Panc1 (cell line): ENCODE results near the gene HTRA3. TPM values are rescaled to one million over a fixed set of nuclear protein-coding genes. Genes with fewer than 3 reads are reported as not detected.

Experiments
- ATAC-seq: fragments of 200-7000 bp; cut with Tn5 transposase; 2 replicates; pipeline ENCODE4 v1.9.1; 2020; ENCODE audit warnings: mild to moderate bottlenecking, moderate library complexity
- BruUV-seq: library from RNA; stranded (reverse); fragments of 400-500 nt; replicated peaks from 2 replicates; lab custom pipeline; 2021; lab: Mats Ljungman, UMichigan
- CTCF ChIA-PET: fragments of 300-600 bp; sonication (Branson Sonifier 250); formaldehyde crosslinking; loops from one replicate; lab custom pipeline; 2022; ENCODE audit warnings: antibody characterized with exemption; lab: Charles Lee
- POLR2A ChIA-PET: fragments of 300-600 bp; sonication (Branson Sonifier 250); formaldehyde crosslinking; loops from one replicate; lab custom pipeline; 2022; ENCODE audit warnings: antibody characterized with exemption; lab: Charles Lee
- DNase-seq: peaks from one replicate; pipeline ENCODE4 v3.0.0-alpha.2; 2010; ENCODE audit warnings: low read depth, low spot score
- H3K27ac ChIP-seq: 2 replicates; pipeline ENCODE4 v1.5.1; 2011; ENCODE audit warnings: mild to moderate bottlenecking, low read length, inconsistent platforms
- H3K27me3 ChIP-seq: fragments of 200-500 bp; sonication (Bioruptor generic); 2 replicates; pipeline ENCODE4 v1.6.0; 2014; ENCODE audit warnings: low read length, inconsistent platforms; ENCODE audit not compliant: control insufficient read depth, insufficient read depth
- H3K36me3 ChIP-seq: fragments of 200-500 bp; sonication (Bioruptor generic); 2 replicates; pipeline ENCODE4 v1.5.1; 2014; ENCODE audit warnings: inconsistent platforms, mild to moderate bottlenecking, low read length, moderate library complexity; ENCODE audit not compliant: control insufficient read depth, insufficient read depth
- H3K4me1 ChIP-seq: 2 replicates; pipeline ENCODE4 v1.5.1; 2011; ENCODE audit warnings: inconsistent platforms, mild to moderate bottlenecking, low read length, moderate library complexity; ENCODE audit not compliant: control insufficient read depth, insufficient read depth
- H3K4me3 ChIP-seq, 2 experiments: 2 replicates each; pipeline ENCODE4 v1.5.1; 2011 to 2012; ENCODE audit warnings: low read depth in 2 of 2, low read length in 2 of 2, mild to moderate bottlenecking in 2 of 2, inconsistent platforms in 1 of 2, moderate library complexity in 1 of 2
- H3K9me3 ChIP-seq: fragments of 200-500 bp; sonication (Bioruptor generic); 2 replicates; pipeline ENCODE4 v1.5.1; 2014; ENCODE audit warnings: low read depth, mild to moderate bottlenecking, inconsistent platforms, low read length, moderate library complexity; ENCODE audit not compliant: control insufficient read depth, insufficient read depth
- CTCF ChIP-seq: fragments of 450-650 bp; IDR thresholded peaks from 2 replicates; pipeline ENCODE4 v1.5.1; 2017; ENCODE audit warnings: mild to moderate bottlenecking
- POLR2AphosphoS5 ChIP-seq: IDR thresholded peaks from 2 replicates; pipeline ENCODE4 v1.6.1; 2012; ENCODE audit warnings: mild to moderate bottlenecking, low read depth, low read length, moderate library complexity
- REST ChIP-seq, 2 experiments: IDR thresholded peaks; 2 replicates each; pipeline ENCODE4 v1.6.1; 2011 to 2012; ENCODE audit warnings: low read depth in 2 of 2, control low read depth in 1 of 2, low read length in 1 of 2, mild to moderate bottlenecking in 1 of 2, moderate library complexity in 1 of 2; ENCODE audit not compliant: insufficient read depth in 1 of 2
- SIN3A ChIP-seq: IDR thresholded peaks from 2 replicates; pipeline ENCODE4 v1.6.1; 2012; ENCODE audit warnings: low read depth, mild to moderate bottlenecking, low read length, moderate library complexity, borderline replicate concordance; ENCODE audit not compliant: insufficient read depth
- TCF7L2 ChIP-seq: IDR thresholded peaks from 2 replicates; pipeline ENCODE4 v1.6.1; 2011; ENCODE audit warnings: mild to moderate bottlenecking, low read depth, low read length, inconsistent platforms
- in situ Hi-C: cut with HindIII; loops from 2 replicates; pipeline ENCODE4 v1.10.0; 2016; ENCODE audit warnings: low sequenced_read_pairs, low pct_unique_long_range_greater_than_20kb
- intact Hi-C: fragments of 100-400 bp; cut with micrococcal nuclease; formaldehyde crosslinking; loops from one replicate; pipeline ENCODE4 v1.10.0; 2022; ENCODE audit not compliant: unreplicated experiment
- total RNA-seq: library from RNA; stranded (reverse); gene quantifications from one replicate; pipeline ENCODE4 v1.2.1, GENCODE V29; 2021; ENCODE audit not compliant: unreplicated experiment

HTRA3 gene
- total RNA-seq, 1 experiment from 2014 or later = 0.98 TPM

DNA sequence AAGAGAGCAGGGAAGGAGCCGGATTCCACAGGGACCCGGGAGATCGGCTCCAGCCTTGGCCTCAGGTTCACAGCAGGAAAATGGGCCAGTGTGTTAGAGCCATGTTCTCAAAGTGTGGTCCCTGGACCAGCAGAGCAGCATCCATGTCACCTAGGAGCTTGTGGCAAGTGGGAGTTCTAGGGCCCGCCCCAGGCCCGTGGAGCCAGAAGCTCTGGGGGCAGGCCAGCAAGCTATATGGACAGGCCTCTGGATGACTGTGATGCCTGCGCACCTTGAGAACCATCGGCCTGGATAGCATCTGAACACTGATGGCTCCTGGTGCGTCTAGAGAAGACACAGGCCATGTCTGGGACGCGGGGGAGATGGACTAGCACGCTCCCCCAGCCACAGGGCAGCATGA is 36.8 kb upstream of the HTRA3 start:
- TF ChIP-seq REST (IDR thresholded peaks at IDR 0.05; ENCODE audit: insufficient read depth in 1 of 2, low read depth in 2 of 2, low read length in 1 of 2) (no peak), POLR2AphosphoS5 (no peak), CTCF (no peak), SIN3A (no peak), TCF7L2 (no peak)
- Histone ChIP-seq H3K27me3 (no peaks in the 10 kb centered on the region), H3K4me3 (no peak overlapping the region), H3K27ac (no peak overlapping the region), H3K36me3 (no peaks in the 10 kb centered on the region), H3K9me3 (no peaks in the 10 kb centered on the region), H3K4me1 (no peaks in the 10 kb centered on the region; the same call in 1 of the 2 replicates)
- ATAC-seq = no peak
- ChIA-PET POLR2A (no interaction called here), CTCF (no interaction called here)
- BruUV-seq = no TSS peak
- in situ Hi-C loops = no loop called here
- no peak for DNase-seq
- intact Hi-C loops = no loop called here

DNA sequence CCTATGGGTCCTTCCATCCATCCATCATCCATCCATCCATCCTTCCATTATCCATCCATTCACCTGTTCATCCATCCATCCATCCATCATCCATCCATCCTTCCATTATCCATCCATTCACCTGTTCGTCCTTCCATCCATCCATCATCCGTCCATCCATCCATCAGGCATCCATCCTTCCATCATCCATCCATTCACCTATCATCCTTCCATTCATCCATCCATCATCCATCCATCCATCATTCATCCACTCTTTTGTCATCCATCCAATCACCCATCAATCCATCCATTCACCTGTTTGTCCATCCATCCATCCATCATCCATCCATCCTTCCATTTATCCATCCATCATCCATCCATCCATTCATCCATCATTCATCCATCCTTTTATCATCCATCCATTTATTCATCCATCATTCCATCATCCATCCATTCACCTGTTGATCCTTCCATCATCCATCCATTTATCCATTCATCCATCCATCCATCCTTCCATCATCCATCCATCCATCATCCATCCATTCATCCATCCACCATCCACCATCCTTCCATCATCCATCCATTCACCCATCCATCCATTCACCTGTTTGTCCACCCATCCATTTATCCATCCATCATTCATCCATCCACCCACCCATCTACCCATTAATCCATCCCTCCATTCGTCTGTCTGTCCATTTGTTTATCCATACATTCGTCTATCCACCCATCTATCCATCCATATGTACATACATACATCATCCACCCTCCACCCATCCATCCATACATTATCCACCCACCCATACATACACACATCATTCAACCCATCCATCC is 35.7 kb upstream of the HTRA3 start:
- no peak overlapping the region for H3K4me3 ChIP-seq
- intact Hi-C loops = no loop called here
- no peaks in the 10 kb centered on the region for H3K27me3 ChIP-seq
- CTCF ChIA-PET = interaction anchor here (0.7 kb wide), 1 partner anchor 57 kb away, joined by 3 read pairs; no protein-coding TSS in a partner anchor
- no peaks in the 10 kb centered on the region for H3K36me3 ChIP-seq
- H3K9me3 ChIP-seq = no peaks in the 10 kb centered on the region
- BruUV-seq = no TSS peak
- TF ChIP-seq CTCF = no peak
- no peak for TF ChIP-seq REST (IDR thresholded peaks at IDR 0.05; ENCODE audit: insufficient read depth in 1 of 2, low read depth in 2 of 2, low read length in 1 of 2)
- no peak for TF ChIP-seq POLR2AphosphoS5
- no peak for TF ChIP-seq SIN3A
- no peak for TF ChIP-seq TCF7L2
- in situ Hi-C loops = no loop called here
- H3K27ac ChIP-seq = no peak overlapping the region
- POLR2A ChIA-PET = no interaction called here
- ATAC-seq (no peak), DNase-seq (no peak)
- no peaks in the 10 kb centered on the region; the same call in 1 of the 2 replicates for H3K4me1 ChIP-seq
